Activated CD4-positive, alpha-beta T cell treated with anti-CD3 and anti-CD28 coated beads for 24 hours (primary cell): ENCODE measurements around the gene MACROD2.

Source experiments
- DNase-seq, 2 donors: peaks; one replicate each; pipeline ENCODE4 v3.0.0-alpha.2; 2020; ENCODE audit warnings: low read depth in 2 of 2

Gene MACROD2

GRCh38 chr20:14758356-14758755 is 763.0 kb downstream of the MACROD2 start:
- no peak for DNase-seq

GRCh38 chr20:14759979-14760378 is 764.7 kb downstream of the MACROD2 start:
- no peak for DNase-seq

GRCh38 chr20:14761903-14762302 is 766.6 kb downstream of the MACROD2 start:
- DNase-seq = no peak

GRCh38 chr20:14764511-14765369 is 769.4 kb downstream of the MACROD2 start:
- DNase-seq = no peak

- no peak for DNase-seq
These were observed 770.0 kb downstream of the MACROD2 start for GRCh38 chr20:14765370-14765701.

- no peak for DNase-seq
These were observed 778.2 kb downstream of the MACROD2 start for GRCh38 chr20:14773486-14773885.

- DNase-seq = no peak
These were observed 780.5 kb downstream of the MACROD2 start for GRCh38 chr20:14775778-14776177.

- no peak for DNase-seq
These were observed 782.3 kb downstream of the MACROD2 start for GRCh38 chr20:14777591-14777990.

- no peak for DNase-seq
These were observed 782.8 kb downstream of the MACROD2 start for GRCh38 chr20:14778096-14778495.

GRCh38 chr20:14778875-14779274 is 783.6 kb downstream of the MACROD2 start:
- DNase-seq = no peak

GRCh38 chr20:14780508-14780907 is 785.2 kb downstream of the MACROD2 start:
- DNase-seq = no peak

GRCh38 chr20:14782731-14783130 is 787.4 kb downstream of the MACROD2 start:
- DNase-seq = no peak

- DNase-seq = no peak
These were observed 788.5 kb downstream of the MACROD2 start for GRCh38 chr20:14783766-14784165.

GRCh38 chr20:14785065-14785743 is 789.9 kb downstream of the MACROD2 start:
- no peak for DNase-seq

GRCh38 chr20:14790190-14790589 is 794.9 kb downstream of the MACROD2 start:
- DNase-seq = no peak

GRCh38 chr20:14790771-14791620 is 795.7 kb downstream of the MACROD2 start:
- DNase-seq = no peak

GRCh38 chr20:14792915-14793314 is 797.6 kb downstream of the MACROD2 start:
- no peak for DNase-seq

GRCh38 chr20:14799545-14800216 is 804.4 kb downstream of the MACROD2 start:
- no peak for DNase-seq

- DNase-seq = no peak
These were observed 805.5 kb downstream of the MACROD2 start for GRCh38 chr20:14800707-14801425.

- no peak for DNase-seq
These were observed 806.4 kb downstream of the MACROD2 start for GRCh38 chr20:14801591-14802325.
